C1 segment of cervical spinal cord (tissue), 14 donors: Measurements from ENCODE around the gene CHRM1.

Experiments used
- DNase-seq, 14 donors: peaks; one replicate each; lab custom pipeline; 2025; lab: John Stamatoyannopoulos, UW

The CHRM1 gene

GRCh38 chr11:62925745-62926679 is 4.8 kb upstream of the CHRM1 start:
- no peak for DNase-seq

GRCh38 chr11:62925308-62925707 is 4.1 kb upstream of the CHRM1 start:
- DNase-seq, result no peak

DNA sequence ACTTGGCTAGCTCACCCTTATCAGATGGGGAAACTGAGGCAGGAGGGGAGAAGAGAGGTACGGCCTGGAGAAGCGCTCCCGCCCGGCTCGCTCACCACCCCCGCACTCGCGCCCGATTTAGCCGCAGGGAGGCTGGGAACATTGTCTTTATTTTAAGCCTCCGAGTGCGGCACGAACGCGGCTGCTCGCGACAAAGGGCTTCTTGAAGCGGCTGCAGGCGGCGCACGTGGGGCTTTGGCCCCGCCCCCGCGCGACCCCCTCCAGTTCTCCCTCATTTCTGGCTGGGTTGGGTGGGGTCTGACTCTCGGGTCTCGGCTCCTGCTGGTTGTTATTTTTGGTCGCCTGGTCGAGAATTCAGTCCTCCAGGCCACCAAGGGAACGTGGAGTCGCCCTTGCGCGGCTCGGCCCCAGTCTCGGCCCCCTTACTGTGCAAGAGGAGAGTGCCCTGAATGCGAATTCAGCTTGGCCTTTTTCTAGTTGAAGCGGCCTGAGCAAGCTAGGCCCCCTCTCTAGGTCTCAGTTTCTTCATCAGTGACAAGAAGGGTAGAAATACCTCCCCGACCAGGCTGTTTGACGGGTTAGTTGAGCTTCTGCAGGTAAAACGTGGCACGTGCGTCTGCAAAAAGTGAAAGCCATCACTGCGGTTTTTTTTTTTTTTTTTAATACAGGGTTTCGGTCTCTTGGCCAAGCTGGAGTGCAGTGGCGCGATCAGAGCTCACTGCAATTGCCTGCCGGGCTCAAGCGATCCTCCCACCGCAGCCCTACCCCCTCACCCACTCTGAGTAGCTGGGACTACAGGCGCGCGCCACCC is 2.6 kb upstream of the CHRM1 start:
- no peak for DNase-seq

GRCh38 chr11:62922653-62923431 is 1.7 kb upstream of the CHRM1 start:
- no peak for DNase-seq

DNA sequence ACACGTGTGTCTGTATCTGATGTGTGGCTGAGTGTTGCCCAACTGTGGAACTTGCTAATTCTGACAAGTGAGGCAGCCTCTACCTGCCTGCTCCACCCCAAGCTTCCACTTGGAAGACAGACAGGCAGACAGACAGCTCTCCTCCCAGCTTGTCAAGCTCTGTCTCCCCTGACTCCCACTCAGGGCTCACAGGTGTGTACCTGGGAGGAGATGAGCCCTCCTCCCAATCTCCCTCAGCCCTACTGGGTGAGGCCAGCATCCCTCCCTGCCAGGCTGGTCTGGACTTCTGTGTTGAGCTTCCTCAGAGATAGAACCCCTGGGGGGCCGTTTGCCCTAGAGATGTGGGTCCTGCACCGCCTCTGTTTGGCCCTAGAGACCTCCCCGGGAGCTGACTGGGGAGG is 1.0 kb upstream of the CHRM1 start:
- no peak for DNase-seq

- no peak for DNase-seq
These were observed 518 bp upstream of the CHRM1 start for GRCh38 chr11:62921573-62922188.

DNA sequence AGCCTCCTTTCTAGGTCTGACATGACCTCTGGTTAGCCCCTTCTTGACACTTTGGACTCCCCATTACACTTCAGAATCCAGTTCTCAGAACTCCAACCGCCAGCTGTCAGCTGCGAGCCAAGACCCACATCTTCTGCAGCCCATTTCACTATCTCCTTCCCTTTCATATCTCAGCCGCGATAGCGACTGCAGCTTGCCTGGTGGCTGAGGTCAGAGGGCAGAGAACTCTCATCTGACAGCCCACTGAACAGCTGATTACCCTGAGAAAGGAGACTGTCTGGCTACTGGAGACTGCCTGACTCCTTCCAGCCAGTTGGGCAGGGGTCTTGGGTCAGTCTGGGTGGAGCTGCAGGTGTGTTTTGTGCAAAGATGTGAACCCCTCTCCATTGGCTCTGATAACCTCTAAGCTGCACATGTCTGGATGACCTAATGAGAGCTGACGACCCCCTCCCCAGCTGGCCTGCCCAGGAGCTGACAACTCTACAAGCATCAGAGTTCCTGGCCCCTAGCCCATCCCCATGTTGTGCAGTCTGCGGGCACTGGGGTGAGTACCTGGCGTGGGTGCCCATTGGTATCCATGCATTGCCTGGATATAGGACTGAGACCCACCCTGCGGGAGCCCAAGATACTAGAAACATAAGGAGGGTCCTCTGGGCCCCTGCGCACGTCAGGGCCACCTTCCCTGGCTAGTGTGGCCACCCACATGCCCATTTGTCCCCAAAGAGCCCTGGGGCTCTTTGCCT is 1.1 kb downstream of the CHRM1 start:
- no peak for DNase-seq

GRCh38 chr11:62919476-62919875 is 1.7 kb downstream of the CHRM1 start:
- DNase-seq, result no peak

DNA sequence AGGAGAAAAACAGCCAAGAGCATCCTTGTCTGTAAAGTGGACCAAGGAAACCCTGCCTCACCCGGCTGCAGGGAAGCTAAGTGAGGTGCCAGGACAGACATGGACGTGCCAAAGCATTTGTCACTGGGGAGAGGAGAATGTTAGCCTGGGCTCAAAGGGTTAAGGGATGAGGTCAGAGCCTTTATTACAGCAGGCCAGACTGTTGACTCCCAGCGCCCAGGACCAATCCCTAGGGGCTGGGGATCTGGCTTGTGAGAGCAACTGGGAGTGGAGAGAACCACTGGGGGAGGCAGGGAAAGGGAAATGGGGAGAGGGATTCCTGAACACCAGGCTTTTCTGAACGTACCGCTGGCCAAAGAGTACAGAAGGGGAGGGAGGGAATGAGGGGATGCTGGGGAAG is 2.6 kb downstream of the CHRM1 start:
- no peak for DNase-seq

DNA sequence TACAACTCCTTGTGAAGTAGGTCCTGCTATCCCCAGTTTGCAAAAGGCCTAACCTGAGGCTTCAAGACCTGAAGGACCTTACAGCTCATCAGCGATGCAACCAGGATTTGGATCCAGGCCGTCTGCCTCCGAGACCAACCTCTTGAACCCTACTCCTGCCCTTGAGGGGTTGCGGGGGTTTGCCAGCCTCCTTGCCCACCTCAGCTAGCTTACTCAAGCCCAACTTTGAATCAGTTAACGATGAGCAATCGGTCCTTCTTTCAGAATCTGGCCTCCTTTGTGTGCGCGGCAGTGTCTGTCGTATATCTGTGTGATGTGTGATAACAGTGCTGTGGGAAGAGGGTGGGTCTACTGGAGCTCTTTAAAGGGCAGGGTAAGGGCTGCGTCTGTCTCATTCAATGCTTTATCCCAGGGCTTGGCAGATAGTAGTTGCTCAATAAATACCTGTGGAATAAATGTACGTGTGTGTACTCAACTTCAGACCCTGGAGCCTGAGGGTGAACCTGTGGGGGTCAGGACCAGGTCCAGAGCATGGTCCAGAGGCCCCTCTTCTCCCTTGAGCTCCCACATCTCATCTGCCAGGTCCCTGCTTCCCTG is 3.2 kb downstream of the CHRM1 start:
- DNase-seq, result no peak

GRCh38 chr11:62914416-62914815 is 6.7 kb downstream of the CHRM1 start:
- DNase-seq, result no peak

DNA sequence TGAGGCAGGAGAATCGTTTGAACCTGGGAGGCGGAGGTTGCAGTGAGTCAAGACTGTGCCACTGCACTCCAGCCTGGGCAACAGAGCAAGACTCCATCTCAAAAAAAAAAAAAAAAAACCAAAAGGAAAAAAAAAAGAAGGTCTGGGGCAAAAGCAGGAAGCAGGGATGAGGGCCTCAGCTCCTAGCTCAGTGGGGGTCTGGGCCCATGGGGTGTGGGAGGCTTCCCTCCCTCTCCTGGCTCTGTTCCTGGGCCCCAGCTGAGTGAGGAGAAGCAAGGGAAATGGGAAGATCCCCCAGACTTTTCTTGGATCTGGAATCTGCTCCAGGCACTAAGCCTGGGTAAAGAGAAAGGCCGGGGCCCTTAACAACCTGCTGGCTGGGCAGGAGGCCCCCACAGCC is 8.9 kb downstream of the CHRM1 start:
- no peak for DNase-seq

GRCh38 chr11:62911137-62912130 is 9.7 kb downstream of the CHRM1 start:
- DNase-seq, result no peak

- peak in 1 of 14 donors; percentile 18 for DNase-seq
These were observed 10.9 kb downstream of the CHRM1 start for GRCh38 chr11:62910141-62910882.

- DNase-seq, result peak in 8 of 14 donors; percentile 18 to 60 (median 34)
These were observed 11.9 kb downstream of the CHRM1 start for GRCh38 chr11:62909107-62909894.

DNA sequence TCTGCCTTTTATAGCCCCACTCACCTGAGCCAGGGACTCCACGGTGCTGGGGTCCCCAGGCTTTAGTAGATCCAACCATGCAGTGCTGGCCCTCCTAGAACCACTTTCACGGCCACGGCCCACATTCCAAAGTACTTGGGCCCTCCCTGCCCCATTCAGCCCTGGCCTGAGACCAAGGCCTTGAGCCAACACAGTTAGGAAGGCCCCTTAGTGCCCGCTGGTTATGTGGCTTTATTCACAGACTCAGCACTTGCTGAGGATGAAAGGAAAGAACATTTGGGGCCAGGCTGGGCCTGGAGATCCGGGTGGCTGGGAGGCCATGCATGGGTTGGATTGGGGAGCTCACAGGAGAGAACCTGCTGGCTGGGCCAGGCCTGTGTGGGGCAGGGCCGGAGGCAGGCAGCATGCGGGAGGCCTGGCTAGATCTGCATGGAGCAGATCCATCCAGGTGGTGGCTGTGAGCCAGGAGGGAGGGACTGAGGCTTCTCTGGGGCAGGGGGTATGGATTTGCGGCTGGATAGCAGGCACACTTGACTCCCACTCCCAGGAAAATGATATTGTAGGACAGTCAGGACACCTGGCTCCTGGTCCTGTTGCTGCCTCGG is 12.6 kb downstream of the CHRM1 start:
- peak in 3 of 14 donors; percentile 5 to 56 (median 36) for DNase-seq
